ENCODE measurements around the gene RAB18. TPM values are rescaled to one million over a fixed set of nuclear protein-coding genes. Genes with fewer than 3 reads are reported as not detected.
"Not testable (repeated sequence)": the region's sequence is repeated elsewhere in the genome, so short reads cannot be mapped to it uniquely, and the experiment has no call there.

The RAB18 gene
- total RNA-seq, 1 experiment from 2014 or later = 32.5 TPM

DNA sequence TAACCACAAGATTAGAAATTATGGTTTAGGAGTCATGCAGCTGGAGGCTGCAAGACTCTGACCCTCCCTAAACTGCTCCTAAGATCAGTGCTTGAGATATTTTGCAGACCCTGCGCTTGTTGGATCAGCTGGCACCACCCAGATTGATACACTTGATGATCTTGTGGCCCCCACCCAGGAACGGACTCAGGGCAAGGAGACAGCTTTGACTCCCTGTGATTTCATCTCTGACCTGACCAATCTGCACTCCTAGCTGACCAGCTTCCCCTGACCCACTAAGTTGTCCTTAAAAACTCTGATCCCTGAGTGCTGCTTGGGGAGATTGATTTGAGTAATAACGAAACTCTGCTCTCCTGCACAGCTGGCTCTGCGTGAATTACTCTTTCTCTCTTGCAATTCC lies 8.0 kb upstream of the RAB18 start:
- DNase-seq (ENCODE audit: low read depth, low spot score) = no peak
- in situ Hi-C loops (cut with HindIII; ENCODE audit: low pct_unique_long_range_greater_than_20kb, low sequenced_read_pairs) = no loop called here

GRCh38 chr10:27500096-27500495 lies 4.0 kb upstream of the RAB18 start:
- in situ Hi-C loops (cut with HindIII; ENCODE audit: low pct_unique_long_range_greater_than_20kb, low sequenced_read_pairs) = no loop called here

DNA sequence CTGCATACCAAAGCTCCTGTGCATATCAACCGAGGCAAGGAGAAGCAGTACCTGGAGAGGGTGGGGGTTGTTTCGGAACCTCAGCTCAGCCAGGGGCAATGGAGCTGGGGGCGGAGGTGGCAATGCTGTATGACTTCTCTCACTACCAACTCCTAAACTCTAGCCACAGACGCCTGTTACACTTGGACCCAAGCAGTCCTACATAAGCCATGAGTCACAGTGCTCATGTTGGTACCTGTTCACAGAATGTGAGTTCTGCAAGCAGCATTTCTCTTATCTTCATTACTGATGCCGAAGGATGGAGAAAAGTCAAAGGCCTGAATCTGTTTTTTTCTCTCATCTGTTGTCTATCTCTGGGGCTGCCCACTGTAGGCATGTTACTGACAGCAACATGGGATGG lies 3.2 kb upstream of the RAB18 start:
- in situ Hi-C loops (cut with HindIII; ENCODE audit: low pct_unique_long_range_greater_than_20kb, low sequenced_read_pairs) = no loop called here
- DNase-seq (ENCODE audit: low read depth, low spot score) = no peak

More at GRCh38 chr10:27500096-27500495, 4.0 kb upstream of the RAB18 start:
- DNase-seq (ENCODE audit: low read depth, low spot score) = no peak

GRCh38 chr10:27503498-27504006 lies 552 bp upstream of the RAB18 start:
- DNase-seq (ENCODE audit: low read depth, low spot score) = no peak
- in situ Hi-C loops (cut with HindIII; ENCODE audit: low pct_unique_long_range_greater_than_20kb, low sequenced_read_pairs) = no loop called here

DNA sequence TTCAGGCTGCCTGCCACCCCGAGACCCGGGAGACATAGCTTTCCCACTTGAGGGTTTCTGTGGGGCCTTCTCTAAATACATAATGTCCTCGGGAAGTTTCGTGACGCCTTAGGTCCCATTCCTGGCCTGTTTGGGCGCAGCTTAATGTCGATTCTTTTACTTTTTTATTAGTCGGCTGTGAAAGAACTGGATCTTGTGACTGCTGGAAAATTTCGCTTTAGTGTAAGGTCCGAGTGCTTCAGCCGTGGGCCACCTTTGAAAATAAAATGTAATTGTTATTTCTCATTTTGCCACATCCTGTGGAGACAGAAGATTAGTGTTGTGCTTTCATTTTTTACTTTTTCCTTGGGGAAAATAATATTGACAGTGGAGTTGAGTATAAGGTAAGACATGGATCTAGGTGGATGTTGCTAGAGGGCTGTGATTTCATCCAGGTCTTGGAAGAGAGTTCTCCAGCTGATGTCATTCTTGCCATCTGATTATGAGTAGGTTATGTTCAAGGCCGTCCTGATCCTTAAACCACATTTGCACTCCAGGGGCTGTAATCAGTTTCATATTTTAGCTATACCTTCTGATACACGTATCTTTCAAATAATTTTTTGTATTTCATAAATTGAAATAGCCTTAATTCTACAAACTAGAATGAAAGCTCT lies 830 bp downstream of the RAB18 start:
- DNase-seq (ENCODE audit: low read depth, low spot score) = peak; percentile 4
- in situ Hi-C loops (cut with HindIII; ENCODE audit: low pct_unique_long_range_greater_than_20kb, low sequenced_read_pairs) = no loop called here

DNA sequence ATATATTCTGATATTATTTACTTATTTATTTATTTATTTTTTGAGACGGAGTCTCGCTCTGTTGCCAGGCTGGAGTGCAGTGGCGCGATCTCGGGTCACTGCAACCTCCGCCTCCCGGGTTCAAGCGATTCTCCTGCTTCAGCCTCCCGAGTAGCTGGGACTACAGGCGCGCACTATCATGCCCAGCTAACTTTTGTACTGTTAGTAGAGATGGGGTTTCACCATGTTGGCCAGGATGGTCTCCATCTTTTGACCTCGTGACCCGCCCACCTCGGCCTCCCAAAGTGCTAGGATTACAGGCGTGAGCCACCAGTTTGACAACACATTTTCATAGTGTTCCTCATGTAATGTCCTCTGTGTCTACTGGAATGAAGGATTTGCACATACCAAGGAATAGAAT lies 1.4 kb downstream of the RAB18 start:
- in situ Hi-C loops (cut with HindIII; ENCODE audit: low pct_unique_long_range_greater_than_20kb, low sequenced_read_pairs); DNase-seq (ENCODE audit: low read depth, low spot score): not testable (repeated sequence)

DNA sequence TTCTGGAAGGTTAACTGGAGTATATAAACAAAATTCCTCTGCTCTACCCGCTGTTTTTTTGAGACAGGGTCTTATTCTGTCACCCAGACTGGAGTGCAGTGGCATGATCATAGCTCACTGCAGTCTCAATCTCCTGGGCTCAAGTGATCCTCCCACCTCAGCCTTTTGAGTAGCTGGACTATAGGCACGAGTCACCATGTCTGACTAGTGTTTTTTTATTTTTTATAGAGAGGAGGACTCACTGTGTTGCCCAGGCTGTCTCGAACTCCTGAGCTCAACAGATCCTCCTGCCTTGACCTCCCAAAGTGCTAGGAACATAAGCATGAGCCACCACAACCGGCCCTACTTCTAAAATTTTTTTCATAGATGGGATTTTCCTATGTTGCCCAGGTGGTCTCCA lies 2.2 kb downstream of the RAB18 start:
- DNase-seq (ENCODE audit: low read depth, low spot score) = no peak

GRCh38 chr10:27512548-27512947 lies 8.4 kb downstream of the RAB18 start:
- in situ Hi-C loops (cut with HindIII; ENCODE audit: low pct_unique_long_range_greater_than_20kb, low sequenced_read_pairs) = no loop called here
- DNase-seq (ENCODE audit: low read depth, low spot score) = no peak

More for the DNA sequence above, 2.2 kb downstream of the RAB18 start:
- in situ Hi-C loops (cut with HindIII; ENCODE audit: low pct_unique_long_range_greater_than_20kb, low sequenced_read_pairs) = no loop called here

DNA sequence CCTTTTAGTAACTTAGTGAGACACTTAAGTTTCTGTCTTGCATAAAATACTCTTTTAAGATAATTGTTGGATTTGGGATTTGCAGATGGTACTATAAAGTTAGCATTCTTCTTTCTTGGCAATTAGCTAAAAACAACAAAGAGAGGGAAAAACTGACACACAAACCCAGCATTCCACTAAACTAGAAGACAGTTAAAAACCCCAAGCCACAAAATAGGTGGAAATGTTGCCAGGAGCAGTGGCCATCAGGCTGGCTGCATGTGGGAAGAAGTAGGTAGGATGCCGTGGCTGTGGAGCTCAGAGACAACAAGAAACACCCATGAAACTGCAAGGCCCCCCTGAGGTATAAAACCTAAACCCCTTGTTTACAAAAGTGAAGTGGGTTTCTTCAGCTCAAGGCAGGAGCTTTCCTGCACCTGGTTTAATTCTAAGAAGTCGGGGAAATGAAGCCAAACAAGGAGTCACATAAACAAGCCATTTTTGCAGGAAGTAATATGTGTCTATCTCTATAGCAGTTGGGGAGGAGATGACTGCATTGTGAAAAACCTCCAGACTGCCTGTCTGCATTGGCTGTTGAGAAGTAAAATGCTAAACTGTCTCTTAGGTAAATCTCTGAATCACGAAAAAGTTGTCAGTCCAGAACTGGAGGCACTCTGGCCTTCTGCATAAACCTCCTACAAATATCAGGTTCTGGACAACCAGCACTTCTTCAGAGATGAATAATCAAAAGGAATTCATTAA lies 9.5 kb downstream of the RAB18 start:
- in situ Hi-C loops (cut with HindIII; ENCODE audit: low pct_unique_long_range_greater_than_20kb, low sequenced_read_pairs) = no loop called here
- no peak for DNase-seq (ENCODE audit: low read depth, low spot score)

GRCh38 chr10:27514243-27514642 lies 10.1 kb downstream of the RAB18 start:
- in situ Hi-C loops (cut with HindIII; ENCODE audit: low pct_unique_long_range_greater_than_20kb, low sequenced_read_pairs) = no loop called here
- DNase-seq (ENCODE audit: low read depth, low spot score) = no peak

- in situ Hi-C loops (cut with HindIII; ENCODE audit: low pct_unique_long_range_greater_than_20kb, low sequenced_read_pairs) = no loop called here
Measured at GRCh38 chr10:27518261-27518660, 14.2 kb downstream of the RAB18 start.

DNA sequence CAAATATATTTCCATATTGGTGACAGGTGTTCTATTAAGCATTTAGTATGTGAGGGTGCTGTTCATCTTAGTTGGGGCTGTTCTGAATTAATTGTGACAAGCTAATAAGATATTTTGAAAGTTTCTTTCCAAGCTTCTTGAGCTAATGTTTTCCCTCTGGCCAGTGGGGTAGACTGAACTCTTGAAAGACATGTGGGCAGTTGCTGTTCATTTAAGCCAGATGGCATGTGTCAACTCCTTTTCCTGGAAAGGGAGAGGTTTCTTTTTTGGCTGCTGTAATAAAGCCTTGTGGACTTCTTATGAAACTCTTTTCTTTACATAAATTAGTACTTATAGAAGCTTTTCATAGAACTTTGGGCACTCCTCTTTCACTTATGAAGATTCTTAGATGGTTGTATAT lies 21.7 kb downstream of the RAB18 start:
- DNase-seq (ENCODE audit: low read depth, low spot score) = no peak
- in situ Hi-C loops (cut with HindIII; ENCODE audit: low pct_unique_long_range_greater_than_20kb, low sequenced_read_pairs) = no loop called here

More at GRCh38 chr10:27518261-27518660, 14.2 kb downstream of the RAB18 start:
- no peak for DNase-seq (ENCODE audit: low read depth, low spot score)

DNA sequence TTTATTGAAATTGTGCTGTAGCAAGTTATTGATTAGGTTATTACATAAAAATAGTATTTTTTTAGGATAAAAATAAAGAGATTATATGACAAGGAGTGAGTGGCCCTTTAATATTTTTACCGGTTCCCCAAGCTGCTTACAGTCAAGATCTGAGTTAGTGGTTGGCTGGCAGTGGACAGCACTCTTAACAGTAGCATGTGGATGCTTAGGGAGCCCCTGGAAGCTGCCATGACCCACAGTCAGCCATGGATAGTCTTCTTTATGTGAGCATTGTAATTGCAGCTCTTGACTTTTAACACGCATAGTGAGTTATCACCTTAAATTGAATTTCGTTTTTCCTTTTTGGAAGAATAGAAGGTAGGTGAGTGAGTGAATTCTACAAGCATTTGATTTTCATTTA lies 22.1 kb downstream of the RAB18 start:
- in situ Hi-C loops (cut with HindIII; ENCODE audit: low pct_unique_long_range_greater_than_20kb, low sequenced_read_pairs) = no loop called here
- no peak for DNase-seq (ENCODE audit: low read depth, low spot score)

DNA sequence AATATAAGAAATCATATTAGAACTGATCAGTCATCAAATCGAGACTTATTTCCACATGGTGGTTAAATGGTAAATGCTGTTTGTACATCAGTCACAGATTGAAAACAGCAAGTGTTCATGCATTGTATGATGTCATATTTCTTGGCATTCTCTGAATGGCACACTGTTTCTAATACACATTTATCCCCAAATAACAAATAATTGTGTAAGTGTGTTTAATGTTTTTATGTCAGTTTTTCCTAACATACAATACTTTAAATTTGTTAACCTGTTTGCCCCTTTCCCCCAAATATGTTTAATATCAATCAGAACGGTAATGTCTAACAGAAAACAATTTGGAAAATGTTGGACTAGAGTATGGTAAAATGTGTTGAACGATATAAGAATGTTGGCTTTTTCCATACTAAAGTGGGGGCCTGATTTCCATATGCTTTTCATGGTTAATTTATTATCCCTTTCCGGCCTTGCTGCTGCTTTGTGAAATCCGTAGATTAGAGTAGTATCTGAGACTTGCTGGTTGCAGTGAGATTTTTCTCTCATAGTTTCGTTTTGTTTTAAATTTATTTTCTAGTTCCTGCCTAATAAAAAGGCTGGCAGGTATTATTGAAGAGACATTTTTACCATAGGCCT lies 23.7 kb downstream of the RAB18 start:
- no peak for DNase-seq (ENCODE audit: low read depth, low spot score)
- in situ Hi-C loops (cut with HindIII; ENCODE audit: low pct_unique_long_range_greater_than_20kb, low sequenced_read_pairs) = no loop called here

DNA sequence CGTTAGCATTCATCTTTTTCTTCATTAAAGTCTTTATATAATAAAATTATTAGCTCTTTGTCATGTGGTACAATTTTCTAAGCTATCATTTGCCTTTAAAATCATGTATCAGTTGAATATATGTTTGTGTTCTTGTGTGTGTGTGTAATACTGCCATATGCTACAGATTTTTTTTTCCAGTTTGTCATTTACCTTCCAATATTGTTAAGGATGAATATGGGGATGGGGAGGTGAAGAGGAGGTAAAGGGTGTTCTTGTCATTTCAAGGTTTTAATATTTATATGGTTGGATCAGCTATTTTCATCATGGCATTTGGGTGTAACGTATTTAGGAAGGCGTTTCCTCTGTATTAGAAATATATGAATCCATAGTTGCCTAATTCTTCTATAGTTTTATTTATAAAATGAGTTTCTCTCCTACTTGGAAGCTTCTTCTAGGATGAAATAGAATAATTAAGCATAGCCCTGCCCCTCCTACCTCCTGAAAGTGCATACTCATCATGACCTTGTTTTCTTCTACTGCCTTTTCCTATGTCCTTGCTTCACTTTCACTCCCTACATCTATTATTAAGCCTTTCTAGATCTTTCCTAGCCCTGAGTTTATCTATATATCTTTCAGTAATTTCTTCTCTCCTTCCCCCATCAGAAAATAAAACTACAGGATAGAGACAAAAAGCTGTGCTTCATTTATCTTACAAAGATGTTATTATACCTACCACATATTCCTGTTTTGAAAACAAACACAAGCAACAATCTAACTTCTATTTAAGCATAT lies 25.1 kb downstream of the RAB18 start:
- no peak for DNase-seq (ENCODE audit: low read depth, low spot score)
- in situ Hi-C loops (cut with HindIII; ENCODE audit: low pct_unique_long_range_greater_than_20kb, low sequenced_read_pairs) = no loop called here

DNA sequence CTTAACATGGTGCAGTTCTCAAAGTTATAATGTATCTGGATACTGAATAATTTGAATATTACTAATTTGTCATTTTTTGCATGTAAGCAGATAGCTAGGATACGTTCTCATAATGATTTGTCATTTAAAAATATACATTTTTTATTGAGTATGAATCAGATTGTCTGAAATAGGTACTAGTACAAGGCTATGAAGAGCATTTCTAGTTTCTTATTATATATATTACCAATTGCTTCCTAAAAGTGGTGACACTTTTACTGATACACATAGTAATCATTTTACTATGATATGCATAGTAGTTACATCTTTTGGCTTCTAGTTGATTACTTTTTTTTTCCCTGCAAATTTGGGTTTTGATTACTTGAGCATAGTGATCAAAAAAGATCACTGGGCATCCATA lies 26.4 kb downstream of the RAB18 start:
- DNase-seq (ENCODE audit: low read depth, low spot score) = no peak
- in situ Hi-C loops (cut with HindIII; ENCODE audit: low pct_unique_long_range_greater_than_20kb, low sequenced_read_pairs) = no loop called here

- in situ Hi-C loops (cut with HindIII; ENCODE audit: low pct_unique_long_range_greater_than_20kb, low sequenced_read_pairs) = no loop called here
- DNase-seq (ENCODE audit: low read depth, low spot score) = no peak
Measured at GRCh38 chr10:27531336-27531847, 27.3 kb downstream of the RAB18 start.
